Measurements from ENCODE around the gene NECAP2.

Gene NECAP2

GRCh38 chr1:16436946-16437474 lies 3.5 kb upstream of the NECAP2 start, which contains the start of gene SPATA21:
TSS of gene SPATA21 (minus strand) at chr1:16437424. CDS start at chr1:16431371, 6,053 bp downstream.
- no peak within 1 kb of the TSS for H4K12ac ChIP-seq (ENCODE audit: low read depth, low read length)
- H3K4me2 ChIP-seq (ENCODE audit: low read length) = no peak within 1 kb of the TSS
- H2BK5ac ChIP-seq (ENCODE audit: low read depth, low read length, poor library complexity) = no peak within 1 kb of the TSS
- H3K9ac ChIP-seq (ENCODE audit: low read length) = no peak within 1 kb of the TSS
- H3K23ac ChIP-seq (ENCODE audit: low read length) = no peak within 1 kb of the TSS
- H3K4me1 ChIP-seq (ENCODE audit: control insufficient read depth in 1 of 2, insufficient read depth in 2 of 2, low read length in 2 of 2) = peaks cover 2 to 6% of the 10 kb centered on the region in 2 experiments
- H2AK5ac ChIP-seq (ENCODE audit: low read length) = no peak within 1 kb of the TSS
- no peak within 1 kb of the TSS for H2BK12ac ChIP-seq (ENCODE audit: low read length)
- H3K27ac ChIP-seq (ENCODE audit: low read depth, low read length) = no peak within 1 kb of the TSS
- H3K36me3 ChIP-seq (ENCODE audit: control insufficient read depth in 1 of 2, insufficient read depth in 2 of 2, low read length in 2 of 2) = peaks cover under 1% of the 10 kb centered on the region in 2 experiments
- no peaks in the 10 kb centered on the region for H3K27me3 ChIP-seq (ENCODE audit: insufficient read depth, low read length)
- H3K9me3 ChIP-seq (ENCODE audit: insufficient read depth, low read depth, low read length) = peaks cover 3% of the 10 kb centered on the region
- no peak within 1 kb of the TSS for H2BK120ac ChIP-seq (ENCODE audit: insufficient read depth, low read length, poor library complexity)
- H3K18ac ChIP-seq (ENCODE audit: low read length) = no peak within 1 kb of the TSS
- no peak for DNase-seq
- no peak within 1 kb of the TSS for H4K8ac ChIP-seq (ENCODE audit: low read depth, low read length)
- no peak within 1 kb of the TSS for H4K91ac ChIP-seq (ENCODE audit: low read depth, low read length)
- peaks cover 9% of the 10 kb centered on the region for H3K79me2 ChIP-seq (ENCODE audit: control insufficient read depth, insufficient read depth, low read length, poor library complexity)
- no peak within 1 kb of the TSS for H3K4me3 ChIP-seq (ENCODE audit: low read depth, low read length)
- peaks cover 9% of the 10 kb centered on the region for H3K79me1 ChIP-seq (ENCODE audit: low read length)
- no peak within 1 kb of the TSS for H3K4ac ChIP-seq (ENCODE audit: low read depth, low read length)
- no peak within 1 kb of the TSS for H2AFZ ChIP-seq (ENCODE audit: insufficient read depth, low read length, poor library complexity)
- no CpG with 5 or more reads among the region's 3 CpGs for WGBS (ENCODE audit: extremely low coverage, insufficient coverage, insufficient read length)
- H3K14ac ChIP-seq (ENCODE audit: low read length) = no peak within 1 kb of the TSS

GRCh38 chr1:16438516-16438915 lies 2.0 kb upstream of the NECAP2 start:
- Histone ChIP-seq H3K4me2 (ENCODE audit: low read length) (no peak overlapping the region), H3K4me3 (ENCODE audit: low read depth, low read length) (no peak overlapping the region), H2AFZ (ENCODE audit: insufficient read depth, low read length, poor library complexity) (no peak overlapping the region), H4K12ac (ENCODE audit: low read depth, low read length) (no peak overlapping the region), H2BK120ac (ENCODE audit: insufficient read depth, low read length, poor library complexity) (no peak overlapping the region), H3K4ac (ENCODE audit: low read depth, low read length) (no peak overlapping the region), H3K79me1 (ENCODE audit: low read length) (peaks cover 9% of the 10 kb centered on the region), H4K8ac (ENCODE audit: low read depth, low read length) (no peak overlapping the region), H3K14ac (ENCODE audit: low read length) (no peak overlapping the region), H2BK12ac (ENCODE audit: low read length) (no peak overlapping the region), H3K23ac (ENCODE audit: low read length) (no peak overlapping the region), H3K27me3 (ENCODE audit: insufficient read depth, low read length) (no peaks in the 10 kb centered on the region), H3K9me3 (ENCODE audit: insufficient read depth, low read depth, low read length) (no peaks in the 10 kb centered on the region), H3K36me3 (ENCODE audit: control insufficient read depth in 1 of 2, insufficient read depth in 2 of 2, low read length in 2 of 2) (peaks cover 12 to 14% of the 10 kb centered on the region in 2 experiments), H2AK5ac (ENCODE audit: low read length) (no peak overlapping the region), H4K91ac (ENCODE audit: low read depth, low read length) (no peak overlapping the region), H3K4me1 (ENCODE audit: control insufficient read depth in 1 of 2, insufficient read depth in 2 of 2, low read length in 2 of 2) (peaks cover 2 to 6% of the 10 kb centered on the region in 2 experiments), H3K79me2 (ENCODE audit: control insufficient read depth, insufficient read depth, low read length, poor library complexity) (peaks cover 9% of the 10 kb centered on the region), H3K9ac (ENCODE audit: low read length) (no peak overlapping the region), H3K27ac (ENCODE audit: low read depth, low read length) (no peak overlapping the region), H2BK5ac (ENCODE audit: low read depth, low read length, poor library complexity) (no peak overlapping the region), H3K18ac (ENCODE audit: low read length) (no peak overlapping the region)
- DNase-seq = no peak
- WGBS (ENCODE audit: extremely low coverage, insufficient coverage, insufficient read length) = no CpG with 5 or more reads among the region's 2 CpGs

- WGBS (ENCODE audit: extremely low coverage, insufficient coverage, insufficient read length) = no CpG with 5 or more reads among the region's 2 CpGs
- no peak overlapping the region for H3K14ac ChIP-seq (ENCODE audit: low read length)
- no peak overlapping the region for H4K91ac ChIP-seq (ENCODE audit: low read depth, low read length)
These were observed 1.6 kb upstream of the NECAP2 start for GRCh38 chr1:16438924-16439323.

GRCh38 chr1:16440131-16440469 lies 424 bp upstream of the NECAP2 start:
- Histone ChIP-seq H3K79me1 (ENCODE audit: low read length) (peaks cover 9% of the 10 kb centered on the region), H2AK5ac (ENCODE audit: low read length) (no peak overlapping the region), H4K8ac (ENCODE audit: low read depth, low read length) (peak overlapping the region; percentile 95), H2AFZ (ENCODE audit: insufficient read depth, low read length, poor library complexity) (peak overlapping the region; percentile 80), H3K4ac (ENCODE audit: low read depth, low read length) (peak overlapping the region; percentile 19), H2BK120ac (ENCODE audit: insufficient read depth, low read length, poor library complexity) (peak overlapping the region; percentile 48), H3K9ac (ENCODE audit: low read length) (peak overlapping the region; percentile 67), H3K4me1 (ENCODE audit: control insufficient read depth in 1 of 2, insufficient read depth in 2 of 2, low read length in 2 of 2) (peaks cover 2 to 6% of the 10 kb centered on the region in 2 experiments), H3K18ac (ENCODE audit: low read length) (peak overlapping the region; percentile 68), H2BK5ac (ENCODE audit: low read depth, low read length, poor library complexity) (peak overlapping the region; percentile 75), H3K4me3 (ENCODE audit: low read depth, low read length) (no peak overlapping the region), H3K14ac (ENCODE audit: low read length) (peak overlapping the region; percentile 82), H4K12ac (ENCODE audit: low read depth, low read length) (peak overlapping the region; percentile 94), H4K91ac (ENCODE audit: low read depth, low read length) (peak overlapping the region; percentile 77), H3K27ac (ENCODE audit: low read depth, low read length) (no peak overlapping the region), H3K4me2 (ENCODE audit: low read length) (peak overlapping the region; percentile 64), H3K27me3 (ENCODE audit: insufficient read depth, low read length) (no peaks in the 10 kb centered on the region), H2BK12ac (ENCODE audit: low read length) (peak overlapping the region; percentile 23), H3K9me3 (ENCODE audit: insufficient read depth, low read depth, low read length) (no peaks in the 10 kb centered on the region), H3K23ac (ENCODE audit: low read length) (no peak overlapping the region), H3K36me3 (ENCODE audit: control insufficient read depth in 1 of 2, insufficient read depth in 2 of 2, low read length in 2 of 2) (peaks cover 25 to 29% of the 10 kb centered on the region in 2 experiments), H3K79me2 (ENCODE audit: control insufficient read depth, insufficient read depth, low read length, poor library complexity) (peaks cover 9% of the 10 kb centered on the region)
- no peak for DNase-seq
- WGBS (ENCODE audit: extremely low coverage, insufficient coverage, insufficient read length) = no CpG with 5 or more reads among the region's 7 CpGs

More at GRCh38 chr1:16438924-16439323, 1.6 kb upstream of the NECAP2 start:
- Histone ChIP-seq H3K4ac (ENCODE audit: low read depth, low read length) (no peak overlapping the region), H4K12ac (ENCODE audit: low read depth, low read length) (no peak overlapping the region), H4K8ac (ENCODE audit: low read depth, low read length) (no peak overlapping the region), H3K18ac (ENCODE audit: low read length) (no peak overlapping the region), H3K4me3 (ENCODE audit: low read depth, low read length) (no peak overlapping the region), H3K36me3 (ENCODE audit: control insufficient read depth in 1 of 2, insufficient read depth in 2 of 2, low read length in 2 of 2) (peaks cover 16 to 18% of the 10 kb centered on the region in 2 experiments), H3K23ac (ENCODE audit: low read length) (no peak overlapping the region), H3K4me2 (ENCODE audit: low read length) (no peak overlapping the region), H2AFZ (ENCODE audit: insufficient read depth, low read length, poor library complexity) (no peak overlapping the region), H2BK5ac (ENCODE audit: low read depth, low read length, poor library complexity) (no peak overlapping the region), H3K79me1 (ENCODE audit: low read length) (peaks cover 9% of the 10 kb centered on the region), H3K27me3 (ENCODE audit: insufficient read depth, low read length) (no peaks in the 10 kb centered on the region), H2BK12ac (ENCODE audit: low read length) (no peak overlapping the region), H3K9me3 (ENCODE audit: insufficient read depth, low read depth, low read length) (no peaks in the 10 kb centered on the region), H3K4me1 (ENCODE audit: control insufficient read depth in 1 of 2, insufficient read depth in 2 of 2, low read length in 2 of 2) (peaks cover 2 to 6% of the 10 kb centered on the region in 2 experiments), H2AK5ac (ENCODE audit: low read length) (no peak overlapping the region), H2BK120ac (ENCODE audit: insufficient read depth, low read length, poor library complexity) (no peak overlapping the region), H3K79me2 (ENCODE audit: control insufficient read depth, insufficient read depth, low read length, poor library complexity) (peaks cover 9% of the 10 kb centered on the region), H3K9ac (ENCODE audit: low read length) (no peak overlapping the region), H3K27ac (ENCODE audit: low read depth, low read length) (no peak overlapping the region)
- no peak for DNase-seq

Data from trophoblast cell (in vitro differentiated cells and primary cell).